GM18861 (cell line): ENCODE measurements around the gene AMH.
"Not testable (repeated sequence)": the region's sequence is repeated elsewhere in the genome, so short reads cannot be mapped to it uniquely, and the experiment has no call there.

Experiments
- ATAC-seq: cut with Tn5 transposase; IDR thresholded peaks from one replicate; pipeline ENCODE4 v1.9.1; 2021; ENCODE audit not compliant: unreplicated experiment

AMH gene

GRCh38 chr19:2249010-2249866 is at the start of gene AMH:
TSS of gene AMH (plus strand) at chr19:2249323. CDS start at chr19:2249333, 10 bp downstream.
- ATAC-seq = no peak

DNA sequence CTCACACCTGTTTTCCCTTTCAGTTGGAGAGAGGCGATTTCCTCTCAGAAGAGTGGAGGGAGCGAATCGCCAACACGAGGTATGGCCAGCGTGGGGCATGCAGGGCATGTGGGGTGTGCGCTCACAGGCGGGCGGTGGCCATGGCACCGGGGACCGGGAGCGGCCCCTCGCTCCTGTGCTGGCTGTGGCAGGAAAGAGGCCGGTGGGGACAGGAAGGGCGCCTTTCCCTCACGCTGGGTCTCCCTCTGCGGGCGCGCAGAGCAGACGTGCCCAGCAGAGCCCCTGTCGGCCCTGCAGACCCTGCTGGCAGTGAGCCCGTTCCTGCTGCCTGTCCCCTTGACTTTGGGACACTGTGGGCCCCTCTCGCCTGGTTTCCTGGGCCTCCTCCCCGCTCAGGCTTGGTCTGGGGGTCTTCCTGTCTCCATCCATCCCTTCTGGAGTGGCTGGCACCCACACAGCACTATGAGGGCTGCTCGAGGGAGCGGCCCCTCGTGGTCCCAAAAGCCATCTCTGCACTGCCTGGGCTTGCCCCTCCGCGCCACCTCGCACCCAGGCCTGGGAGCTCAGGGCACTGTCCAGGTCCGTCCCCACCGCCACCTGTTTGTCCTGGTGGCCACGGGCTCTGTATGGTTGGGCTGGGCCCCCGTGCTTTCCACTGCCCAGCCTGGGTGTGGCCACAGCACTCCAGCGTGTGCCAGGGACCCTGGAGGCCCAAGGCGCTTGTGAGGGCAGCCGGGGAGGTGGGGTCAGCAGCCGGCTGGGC is 49.1 kb upstream of the AMH start:
- ATAC-seq = no peak

DNA sequence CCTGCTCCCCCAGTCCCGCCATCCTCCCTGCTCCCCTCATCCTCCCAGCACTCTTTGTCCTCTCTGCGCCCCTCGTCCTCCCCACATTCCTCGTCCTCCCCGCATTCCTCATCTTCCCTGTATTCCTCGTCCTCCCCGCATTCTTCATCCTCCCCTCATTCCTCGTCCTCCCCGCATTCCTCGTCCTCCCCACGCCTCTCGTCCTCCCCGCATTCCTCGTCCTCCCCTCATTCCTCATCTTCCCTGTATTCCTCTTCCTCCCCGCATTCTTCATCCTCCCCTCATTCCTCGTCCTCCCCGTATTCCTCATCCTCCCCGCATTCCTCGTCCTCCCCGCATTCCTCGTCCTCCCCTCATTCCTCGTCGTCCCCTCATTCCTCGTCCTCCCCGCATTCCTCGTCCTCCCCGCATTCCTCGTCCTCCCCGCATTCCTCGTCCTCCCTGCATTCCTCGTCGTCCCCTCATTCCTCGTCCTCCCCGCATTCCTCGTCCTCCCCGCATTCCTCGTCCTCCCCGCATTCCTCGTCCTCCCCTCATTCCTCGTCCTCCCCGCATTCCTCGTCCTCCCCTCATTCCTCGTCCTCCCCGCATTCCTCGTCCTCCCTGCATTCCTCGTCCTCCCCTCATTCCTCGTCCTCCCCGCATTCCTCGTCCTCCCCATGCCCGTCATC is 48.4 kb upstream of the AMH start:
- ATAC-seq = not testable (repeated sequence)

GRCh38 chr19:2201473-2202148 is 47.5 kb upstream of the AMH start:
- ATAC-seq = no peak

DNA sequence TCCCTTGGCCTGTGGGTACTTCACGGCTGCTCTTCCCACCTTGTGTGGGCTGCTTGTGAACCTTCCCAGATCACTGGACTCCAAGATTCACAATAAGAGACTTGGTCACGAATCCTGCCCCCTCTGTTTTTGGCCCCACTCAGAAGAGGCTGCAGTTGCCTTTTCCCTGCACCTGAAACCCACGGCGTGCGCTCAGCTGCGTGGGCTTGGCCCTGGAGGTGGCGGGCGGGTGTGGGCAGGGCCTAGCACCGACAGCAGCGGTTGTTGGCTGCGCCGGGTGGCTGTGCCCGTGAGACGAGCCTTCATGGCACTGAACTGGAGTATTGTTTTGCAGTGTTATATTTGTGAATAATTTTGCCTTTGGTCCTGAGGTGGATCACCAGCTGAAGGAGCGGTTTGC is 46.8 kb upstream of the AMH start:
- no peak for ATAC-seq

DNA sequence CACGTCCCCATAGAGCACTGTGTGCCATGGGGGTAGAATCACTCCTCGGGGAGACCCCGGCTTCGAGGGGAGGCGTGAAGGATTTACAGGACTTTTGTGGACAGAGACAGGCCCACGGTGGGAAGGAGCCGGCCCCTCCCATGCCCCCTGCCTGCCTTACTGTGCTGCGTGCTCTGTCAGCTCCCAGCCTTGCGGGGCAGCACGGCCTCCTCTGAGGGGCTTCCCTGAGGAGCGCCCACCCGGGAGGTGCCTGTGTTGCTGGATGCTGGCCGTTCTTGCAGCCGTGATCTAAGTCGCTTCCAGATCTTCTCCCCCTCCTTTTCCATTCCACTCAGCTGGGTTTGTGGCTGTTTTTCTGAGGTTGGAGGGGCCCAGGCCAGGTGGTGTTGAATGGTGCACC is 42.1 kb upstream of the AMH start:
- no peak for ATAC-seq

GRCh38 chr19:2207991-2208860 is 40.9 kb upstream of the AMH start:
- ATAC-seq = no peak

GRCh38 chr19:2208975-2209374 is 40.1 kb upstream of the AMH start:
- no peak for ATAC-seq

DNA sequence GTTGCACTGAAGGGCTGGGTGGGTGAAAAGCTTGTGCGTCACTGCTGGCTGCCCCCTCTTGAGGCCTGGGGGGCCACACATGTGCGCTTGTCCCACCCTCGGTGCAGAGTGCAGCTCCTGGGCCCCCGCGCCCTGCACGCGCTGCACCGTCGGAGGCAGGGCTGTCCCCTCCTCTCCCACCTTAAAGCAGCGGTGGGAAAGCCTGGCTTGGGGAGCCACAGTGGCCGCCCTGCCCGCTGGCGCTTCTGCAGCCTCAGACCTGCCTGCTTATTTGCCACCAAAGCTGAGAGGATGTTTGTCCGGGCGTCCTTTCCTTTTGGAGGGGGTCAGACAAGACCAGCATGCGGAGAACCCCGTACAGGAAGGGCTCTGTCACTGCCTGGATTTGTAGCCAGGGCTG is 39.7 kb upstream of the AMH start:
- no peak for ATAC-seq

DNA sequence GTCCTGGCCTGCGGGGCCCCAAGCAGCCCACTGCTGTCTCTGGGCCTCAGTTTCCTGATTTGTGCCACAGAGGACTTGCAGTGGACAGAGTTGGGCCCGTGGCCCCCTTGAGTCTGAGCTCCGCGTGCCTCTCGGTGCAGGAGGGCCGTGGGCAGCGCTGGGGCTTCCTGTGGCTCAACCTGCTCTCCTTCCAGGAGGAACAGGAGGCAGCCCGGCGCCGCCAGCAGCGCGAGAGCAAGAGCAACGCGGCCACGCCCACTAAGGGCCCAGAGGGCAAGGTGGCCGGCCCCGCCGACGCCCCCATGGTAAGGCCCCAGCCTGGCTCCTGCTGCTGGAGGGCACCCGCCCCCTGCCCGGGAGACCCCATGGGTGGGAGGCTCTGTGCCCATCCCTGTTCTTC is 38.9 kb upstream of the AMH start:
- ATAC-seq = no peak

DNA sequence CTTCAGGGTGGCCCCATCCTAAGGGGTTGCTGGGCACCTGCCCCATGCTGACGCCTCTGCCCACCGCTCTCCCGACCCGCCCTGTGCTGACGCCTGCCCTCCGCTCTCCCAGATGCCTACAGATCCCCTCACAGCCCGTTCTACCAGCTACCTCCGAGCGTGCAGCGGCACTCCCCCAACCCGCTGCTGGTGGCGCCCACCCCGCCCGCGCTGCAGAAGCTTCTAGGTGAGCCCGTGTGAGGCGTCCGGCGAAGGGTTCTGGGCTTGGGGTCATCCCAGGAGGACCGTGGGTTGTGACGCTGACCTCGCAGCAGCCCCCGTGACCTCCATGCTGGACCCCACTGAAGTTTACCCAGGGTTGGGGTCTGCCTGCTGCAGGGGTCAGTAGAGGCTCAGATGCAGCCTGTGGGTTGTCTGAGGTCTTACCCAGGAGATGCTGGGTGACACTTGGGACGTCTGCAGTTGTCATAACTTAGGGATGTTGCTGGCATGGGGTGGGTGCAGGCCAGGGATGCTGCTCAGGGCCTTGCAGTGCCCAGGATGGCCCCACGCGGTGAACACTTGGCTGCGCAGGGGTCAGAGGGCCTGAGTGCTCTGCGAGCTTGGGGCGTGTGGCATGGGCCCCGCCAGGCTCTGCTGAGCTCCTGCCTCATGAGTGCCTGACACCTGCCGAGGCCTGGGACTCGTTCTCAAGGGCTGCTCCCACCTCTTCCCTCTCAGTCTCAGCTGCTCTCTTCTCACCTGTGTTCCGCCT is 38.0 kb upstream of the AMH start:
- no peak for ATAC-seq

- no peak for ATAC-seq
Observed at GRCh38 chr19:2212861-2213711, 36.0 kb upstream of the AMH start.

DNA sequence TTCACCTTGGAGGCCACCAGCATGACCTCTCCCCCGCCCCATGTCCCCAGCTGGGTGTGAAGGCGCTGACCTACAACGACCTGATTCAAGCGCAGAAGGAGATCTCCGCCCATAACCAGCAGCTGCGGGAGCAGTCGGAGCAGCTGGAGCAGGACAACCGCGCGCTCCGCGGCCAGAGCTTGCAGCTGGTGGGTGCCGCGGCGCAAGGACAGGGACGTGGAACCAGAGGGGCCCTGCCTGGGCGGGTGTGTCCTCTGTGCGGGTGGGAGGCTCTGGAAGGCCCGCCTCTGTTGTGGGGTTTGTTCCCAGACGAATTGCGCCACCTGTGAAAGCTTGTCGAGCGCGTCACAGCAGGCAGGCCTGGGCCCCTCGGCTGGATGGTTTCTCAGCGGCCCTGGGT is 35.3 kb upstream of the AMH start:
- ATAC-seq = no peak

GRCh38 chr19:2214251-2214650 is 34.9 kb upstream of the AMH start:
- no peak for ATAC-seq

DNA sequence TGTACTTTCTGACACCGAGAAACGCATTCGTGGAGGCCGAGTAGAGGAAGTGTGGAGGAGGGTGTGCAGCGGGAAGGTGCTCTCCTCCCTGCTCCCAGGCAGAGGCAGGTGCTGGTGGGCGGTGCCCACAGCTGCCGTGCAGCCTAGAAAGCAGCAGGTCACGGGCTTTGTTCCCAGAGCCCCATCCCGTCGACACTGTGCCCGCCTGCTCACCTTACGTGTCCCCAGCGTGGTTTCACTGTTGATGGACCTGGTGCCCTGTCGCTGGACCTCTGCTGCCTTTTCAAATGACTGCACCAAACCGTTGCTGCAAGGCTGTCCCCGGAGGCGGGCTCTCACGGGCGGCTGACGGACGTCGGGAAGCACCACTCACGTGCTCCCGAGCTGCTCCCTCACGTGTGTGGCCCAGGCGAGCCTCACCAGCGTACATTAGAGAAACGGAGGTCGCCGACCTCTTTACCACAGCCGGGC is 33.8 kb upstream of the AMH start:
- ATAC-seq = no peak

DNA sequence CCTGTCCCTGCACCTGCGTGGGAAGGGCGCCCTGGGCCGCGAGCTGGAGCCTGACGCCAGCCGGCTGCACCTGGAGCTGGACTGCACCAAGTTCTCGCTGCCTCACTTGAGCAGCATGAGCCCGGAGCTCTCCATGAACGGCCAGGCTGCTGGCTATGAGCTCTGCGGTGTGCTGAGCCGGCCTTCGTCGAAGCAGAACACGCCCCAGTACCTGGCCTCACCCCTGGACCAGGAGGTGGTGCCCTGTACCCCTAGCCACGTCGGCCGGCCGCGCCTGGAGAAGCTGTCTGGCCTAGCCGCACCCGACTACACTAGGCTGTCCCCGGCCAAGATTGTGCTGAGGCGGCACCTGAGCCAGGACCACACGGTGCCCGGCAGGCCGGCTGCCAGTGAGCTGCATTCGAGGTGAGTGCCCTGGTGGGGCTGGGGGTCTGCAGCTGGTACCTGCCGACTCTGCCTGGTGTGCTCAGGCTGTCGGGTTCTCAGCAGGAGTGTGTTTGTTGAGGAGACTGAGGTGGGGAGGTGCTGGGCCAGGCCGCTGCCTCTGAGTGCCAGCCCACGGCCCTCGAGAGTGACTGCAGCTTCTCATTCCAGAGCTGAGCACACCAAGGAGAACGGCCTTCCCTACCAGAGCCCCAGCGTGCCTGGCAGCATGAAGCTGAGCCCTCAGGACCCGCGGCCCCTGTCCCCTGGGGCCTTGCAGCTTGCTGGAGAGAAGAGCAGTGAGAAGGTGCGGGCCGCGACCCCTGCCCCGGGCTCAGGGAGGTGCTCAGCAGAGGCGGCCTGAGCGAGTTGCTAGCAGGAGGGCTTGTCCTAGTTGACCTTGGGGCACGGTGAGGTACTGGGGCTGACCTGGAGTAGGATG is 32.5 kb upstream of the AMH start:
- ATAC-seq = no peak

- no peak for ATAC-seq
Observed at GRCh38 chr19:2217591-2217990, 31.5 kb upstream of the AMH start.

DNA sequence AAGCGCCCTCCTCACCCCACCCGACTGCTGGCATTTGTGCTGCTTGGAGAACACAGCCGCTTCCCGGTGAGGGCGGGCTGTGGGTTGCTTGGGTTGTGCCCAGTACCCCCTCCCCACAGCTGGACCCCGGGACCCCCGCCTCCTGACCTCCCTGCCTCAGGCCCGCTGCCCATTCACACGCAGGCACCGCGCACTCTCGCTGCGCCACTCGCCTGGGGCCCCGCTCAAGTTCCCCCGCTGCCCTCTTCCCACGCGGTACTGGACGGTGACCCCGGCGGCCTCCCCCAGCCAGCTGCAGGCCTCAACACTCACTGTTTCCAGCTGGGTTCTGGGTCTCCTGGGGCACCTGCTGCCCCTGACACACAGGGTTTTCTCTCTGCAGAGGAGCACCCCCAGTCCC is 29.4 kb upstream of the AMH start:
- no peak for ATAC-seq
